VCaP (cell line): ENCODE data around the gene SPATA9.

Source experiments
- H3K27ac ChIP-seq: fragments of 450-650 bp; 2 replicates; pipeline ENCODE4 v1.5.1; 2017
- TF ChIP-seq, protein P1 (sequence below): fragments of 450-650 bp; conservative IDR thresholded peaks from 2 replicates; pipeline ENCODE4 v1.5.1; 2017; ENCODE audit warnings: mild to moderate bottlenecking, moderate library complexity

SPATA9 gene, protein sequence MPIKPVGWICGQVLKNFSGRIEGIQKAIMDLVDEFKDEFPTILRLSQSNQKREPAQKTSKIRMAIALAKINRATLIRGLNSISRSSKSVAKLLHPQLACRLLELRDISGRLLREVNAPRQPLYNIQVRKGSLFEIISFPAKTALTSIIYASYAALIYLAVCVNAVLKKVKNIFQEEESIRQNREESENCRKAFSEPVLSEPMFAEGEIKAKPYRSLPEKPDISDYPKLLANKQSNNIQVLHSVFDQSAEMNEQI

DNA sequence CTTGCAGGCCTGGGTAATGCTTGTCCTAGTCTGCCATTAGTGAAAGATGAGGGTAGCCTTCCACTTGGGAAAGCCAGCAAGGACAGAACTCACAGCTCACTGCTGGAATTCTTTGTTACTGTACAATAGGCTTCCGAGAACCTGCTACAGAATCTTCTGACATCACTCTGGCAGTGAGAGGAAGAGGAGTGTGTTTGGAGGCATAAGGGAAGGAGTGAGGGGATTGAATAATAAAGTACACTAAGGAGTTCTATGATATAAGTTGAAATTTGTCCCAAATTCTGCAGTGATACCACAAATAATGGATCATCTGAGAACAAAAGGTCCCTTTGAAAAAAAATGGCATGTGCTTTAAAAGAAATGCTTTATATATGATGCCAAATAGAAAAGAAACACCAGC lies at the start of gene SPATA9:
SPATA9 (minus strand) TSS at position 101 of the 400 bp plus-strand sequence. CDS start 137 bp downstream, outside the sequence.
- TF ChIP-seq, protein P1, sequence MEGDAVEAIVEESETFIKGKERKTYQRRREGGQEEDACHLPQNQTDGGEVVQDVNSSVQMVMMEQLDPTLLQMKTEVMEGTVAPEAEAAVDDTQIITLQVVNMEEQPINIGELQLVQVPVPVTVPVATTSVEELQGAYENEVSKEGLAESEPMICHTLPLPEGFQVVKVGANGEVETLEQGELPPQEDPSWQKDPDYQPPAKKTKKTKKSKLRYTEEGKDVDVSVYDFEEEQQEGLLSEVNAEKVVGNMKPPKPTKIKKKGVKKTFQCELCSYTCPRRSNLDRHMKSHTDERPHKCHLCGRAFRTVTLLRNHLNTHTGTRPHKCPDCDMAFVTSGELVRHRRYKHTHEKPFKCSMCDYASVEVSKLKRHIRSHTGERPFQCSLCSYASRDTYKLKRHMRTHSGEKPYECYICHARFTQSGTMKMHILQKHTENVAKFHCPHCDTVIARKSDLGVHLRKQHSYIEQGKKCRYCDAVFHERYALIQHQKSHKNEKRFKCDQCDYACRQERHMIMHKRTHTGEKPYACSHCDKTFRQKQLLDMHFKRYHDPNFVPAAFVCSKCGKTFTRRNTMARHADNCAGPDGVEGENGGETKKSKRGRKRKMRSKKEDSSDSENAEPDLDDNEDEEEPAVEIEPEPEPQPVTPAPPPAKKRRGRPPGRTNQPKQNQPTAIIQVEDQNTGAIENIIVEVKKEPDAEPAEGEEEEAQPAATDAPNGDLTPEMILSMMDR = no peak

DNA sequence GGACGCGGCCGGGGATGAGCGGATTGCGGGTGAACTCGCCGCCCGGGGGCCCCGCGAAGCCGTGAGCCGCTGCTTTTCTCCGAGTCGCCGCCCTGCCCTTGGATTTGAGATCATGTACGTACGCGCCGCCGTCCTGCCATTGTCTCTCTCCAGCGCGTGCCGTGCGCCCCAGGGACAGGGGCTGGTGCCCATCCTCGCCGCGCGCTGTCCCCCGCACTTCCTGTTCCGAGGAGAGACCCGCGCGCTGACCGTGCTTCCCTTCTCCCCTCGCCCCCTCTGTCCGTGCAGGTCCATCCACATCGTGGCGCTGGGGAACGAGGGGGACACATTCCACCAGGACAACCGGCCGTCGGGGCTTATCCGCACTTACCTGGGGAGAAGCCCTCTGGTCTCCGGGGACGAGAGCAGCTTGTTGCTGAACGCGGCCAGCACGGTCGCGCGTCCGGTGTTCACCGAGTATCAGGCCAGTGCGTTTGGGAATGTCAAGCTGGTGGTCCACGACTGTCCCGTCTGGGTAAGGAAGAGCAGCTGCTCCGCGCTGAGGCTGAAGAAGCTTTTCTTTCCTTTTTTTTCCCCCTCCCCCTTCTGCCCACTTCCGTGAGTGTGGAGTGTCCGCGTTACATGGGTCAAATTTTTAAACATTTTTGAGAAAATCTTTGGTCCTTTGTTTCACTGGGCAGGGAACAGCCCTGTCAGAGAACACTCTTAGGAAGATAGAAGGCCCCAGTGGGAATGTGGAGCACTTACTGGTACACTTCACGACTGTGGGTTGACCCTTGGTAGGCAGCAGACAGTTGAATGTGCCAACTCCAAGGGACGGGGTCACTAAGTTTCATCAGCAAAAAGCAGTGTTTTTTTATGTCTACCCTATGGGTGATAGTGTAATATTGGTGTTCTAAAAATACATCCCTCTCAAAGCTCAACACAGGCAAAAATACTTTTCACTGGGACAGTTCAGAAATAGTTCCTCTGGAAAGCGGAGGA lies 49.1 kb upstream of the SPATA9 start:
- H3K27ac ChIP-seq = peak overlapping the region; percentile 96
- TF ChIP-seq, protein P1 = no peak

More for the DNA sequence above, at the start of gene SPATA9:
- no peak within 1 kb of the TSS for H3K27ac ChIP-seq

DNA sequence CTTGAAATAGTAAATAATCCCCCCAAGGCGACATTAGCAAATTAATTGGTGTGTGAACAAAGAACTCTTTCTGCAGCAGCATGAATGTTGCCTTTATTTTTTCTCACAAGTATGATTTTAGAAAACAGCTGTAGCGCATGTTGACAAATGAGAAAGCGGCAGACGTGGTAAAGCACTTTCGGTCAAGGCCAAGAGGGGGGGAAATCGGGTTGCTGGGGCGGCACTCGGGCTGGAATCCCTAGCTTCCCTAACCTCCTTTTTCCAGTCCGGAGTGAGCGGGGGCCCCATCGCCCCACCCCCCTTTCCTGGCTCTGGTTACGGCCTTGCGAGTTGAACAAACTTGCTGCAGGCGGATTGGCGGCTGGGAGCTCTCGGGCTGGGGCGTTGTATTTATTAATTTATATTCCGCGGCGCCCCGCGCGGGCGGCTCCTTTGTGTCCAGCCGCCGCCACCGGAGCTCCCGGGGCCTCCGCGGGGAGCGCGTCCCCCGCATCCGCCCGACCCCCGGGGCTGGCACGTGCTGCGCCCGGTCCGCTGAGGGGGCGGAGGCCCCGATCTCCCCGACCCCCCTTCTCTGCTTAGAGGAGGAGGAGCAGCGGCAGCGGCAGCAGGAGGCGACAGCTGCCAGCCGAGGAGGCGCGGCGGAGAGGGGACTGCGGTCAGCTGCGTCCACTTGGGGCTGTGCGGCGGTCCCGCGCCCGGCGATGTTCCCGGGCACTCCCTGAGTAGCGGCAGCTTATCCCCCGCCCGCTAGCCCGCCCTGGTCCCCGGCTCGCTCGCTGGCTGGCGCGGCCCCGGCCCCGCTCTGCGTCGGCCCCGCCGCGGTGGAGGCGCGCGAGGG lies 48.2 kb upstream of the SPATA9 start, which contains the start of gene RHOBTB3:
RHOBTB3 (plus strand) TSS at position 607 of the 841 bp plus-strand sequence. CDS start 347 bp downstream, outside the sequence.
- TF ChIP-seq, protein P1 = peak; percentile 14
- peak within 1 kb of the TSS; percentile 96 for H3K27ac ChIP-seq

DNA sequence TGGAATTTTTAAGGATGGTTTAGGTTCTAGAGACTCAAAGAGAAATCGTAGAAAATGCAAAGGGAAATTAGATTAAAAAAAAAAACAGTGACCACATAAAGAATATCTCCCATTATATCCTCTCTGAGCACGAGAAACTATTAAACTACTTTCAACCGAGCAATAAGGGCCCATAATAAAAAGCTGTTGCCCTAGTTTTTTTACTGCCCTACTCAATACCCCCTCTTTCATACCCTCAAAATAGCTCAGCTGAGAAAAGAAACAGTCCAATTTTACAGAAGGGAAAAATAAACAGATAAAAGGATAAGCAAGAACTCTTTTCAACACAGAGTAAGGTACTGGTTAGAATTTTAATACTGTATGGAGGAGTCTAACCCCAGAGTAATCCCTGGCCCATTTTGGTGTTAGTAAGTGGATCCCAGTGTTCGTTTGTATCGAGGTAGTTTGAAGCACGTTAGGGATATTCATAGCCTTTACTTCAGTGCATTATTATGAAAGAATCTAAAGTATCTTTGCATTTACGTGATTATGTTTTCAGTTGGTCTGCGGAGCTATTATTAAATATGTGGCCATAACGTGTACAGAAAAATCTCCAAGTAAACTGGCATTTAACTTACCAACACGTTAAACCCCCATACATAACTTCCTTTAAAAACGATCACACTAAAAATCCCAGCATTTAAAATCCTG lies 47.4 kb upstream of the SPATA9 start:
- peak overlapping the region; percentile 96 for H3K27ac ChIP-seq
- TF ChIP-seq, protein P1 = no peak

DNA sequence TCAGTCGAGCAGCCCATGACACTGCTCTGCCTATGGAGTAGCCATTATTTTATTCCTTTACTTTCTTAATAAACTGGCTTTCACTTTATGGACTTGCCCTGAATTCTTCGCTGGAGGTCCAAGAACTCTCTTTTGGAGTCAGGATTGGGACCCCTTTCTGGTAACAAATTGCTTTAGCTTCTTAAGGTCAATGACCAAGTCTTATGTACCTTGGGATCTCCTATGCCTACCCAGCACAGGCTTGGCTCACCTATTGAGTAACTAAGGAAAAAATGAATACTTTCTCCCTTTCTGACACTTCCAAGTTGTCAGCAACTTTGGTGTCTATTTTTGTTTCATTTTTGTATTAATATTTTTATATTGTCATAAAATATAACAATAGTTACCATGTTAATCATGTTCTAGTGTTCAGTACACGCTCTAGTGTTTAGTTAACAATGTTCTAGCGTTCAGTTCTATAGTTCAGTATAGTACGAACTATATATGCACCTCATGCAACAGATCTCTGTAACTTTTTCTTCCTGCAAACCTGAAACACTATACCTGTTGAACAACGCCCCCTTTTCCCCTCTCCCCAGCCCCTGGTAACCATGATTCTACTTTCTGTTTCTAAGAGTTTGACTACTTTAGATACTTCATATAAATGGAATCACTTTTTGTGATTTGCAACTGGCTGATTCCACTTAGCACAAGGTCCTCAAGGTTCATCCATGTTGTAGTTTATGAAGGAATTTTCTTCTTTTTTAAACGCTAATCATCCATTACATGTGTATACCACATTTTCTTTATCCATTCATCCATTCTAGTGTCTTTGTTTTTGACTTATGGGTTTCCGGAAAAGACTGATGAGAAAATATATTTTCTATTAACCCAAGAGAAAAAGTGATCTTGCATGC lies 46.6 kb upstream of the SPATA9 start:
- TF ChIP-seq, protein P1 = no peak
- peak overlapping the region; percentile 96 for H3K27ac ChIP-seq

DNA sequence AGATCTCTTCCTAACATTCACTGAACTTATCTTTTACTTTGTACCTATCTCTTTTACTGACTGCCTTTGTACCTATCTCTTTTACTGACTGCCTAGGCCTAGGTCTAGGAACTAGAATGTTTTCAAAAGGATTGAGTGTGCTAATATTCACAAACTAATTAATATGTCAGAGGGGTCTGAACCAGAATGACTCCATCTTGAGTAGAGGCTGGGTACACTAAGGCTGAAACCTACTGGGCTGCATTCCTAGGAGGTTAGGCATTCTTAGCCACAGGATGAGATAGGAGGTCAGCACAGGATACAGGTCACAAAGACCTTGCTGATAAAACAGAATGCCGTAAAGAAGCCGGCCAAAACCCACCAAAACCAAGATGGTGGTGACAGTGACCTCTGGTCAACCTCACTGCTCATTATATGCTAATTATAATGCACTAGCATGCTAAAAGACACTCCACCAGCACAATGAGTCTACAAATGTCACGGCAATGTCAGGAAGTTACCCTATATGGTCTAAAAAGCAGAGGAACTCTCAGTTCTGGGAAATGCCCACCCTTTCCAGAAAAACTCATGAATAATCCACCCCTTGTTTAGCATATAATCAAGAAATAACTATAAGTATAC lies 45.8 kb upstream of the SPATA9 start:
- TF ChIP-seq, protein P1 = no peak
- peak overlapping the region; percentile 36 for H3K27ac ChIP-seq
